CD4-positive, alpha-beta T cell treated with Interleukin-1 beta for 1 hour (primary cell): Measurements from ENCODE around the gene SH3RF3.

Experiments
- DNase-seq, 2 donors: peaks; one replicate each; pipeline ENCODE4 v3.0.0-alpha.2; 2020 to 2022

The SH3RF3 gene

GRCh38 chr2:109466674-109467575 lies 337.9 kb downstream of the SH3RF3 start:
- DNase-seq = no peak

GRCh38 chr2:109467701-109468100 lies 338.7 kb downstream of the SH3RF3 start:
- DNase-seq = no peak

DNA sequence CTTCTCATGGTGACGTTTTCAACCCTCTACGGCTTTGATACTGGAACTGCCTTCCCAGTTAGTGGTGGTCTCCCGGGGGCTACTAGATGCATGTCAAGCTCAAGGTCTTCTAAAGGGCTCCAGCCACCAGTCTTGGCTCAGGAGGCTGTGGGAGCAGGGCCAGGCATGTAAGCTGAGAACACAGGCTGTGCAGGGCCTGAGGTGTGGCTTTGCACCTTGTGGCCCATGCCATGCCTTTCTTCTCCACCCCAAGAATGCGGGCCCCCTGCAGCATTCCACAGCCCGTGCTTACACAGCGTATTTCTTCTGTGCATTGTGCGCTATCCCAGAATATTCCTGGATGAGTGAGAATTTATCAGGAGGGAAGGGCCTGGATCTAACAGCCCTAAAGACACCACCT lies 339.9 kb downstream of the SH3RF3 start:
- no peak for DNase-seq

DNA sequence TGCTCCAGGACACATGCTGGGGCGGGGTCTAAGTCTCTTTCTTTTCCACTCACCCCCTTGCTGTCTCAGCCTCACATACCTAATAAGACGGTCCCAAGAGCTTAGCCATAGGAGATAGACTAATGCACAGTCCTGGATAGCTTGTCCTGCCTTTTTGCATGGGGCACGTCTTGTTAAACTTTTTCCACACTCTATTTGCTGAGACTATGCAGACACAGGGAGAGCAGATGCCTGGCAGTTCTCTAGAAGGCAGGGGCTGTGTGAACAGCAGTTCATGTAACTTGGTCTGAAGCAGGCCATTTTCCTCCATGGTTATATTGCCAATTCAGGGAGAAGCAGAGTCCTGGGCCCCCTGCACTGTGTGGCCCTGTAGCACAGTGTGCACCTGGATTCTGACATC lies 342.7 kb downstream of the SH3RF3 start:
- DNase-seq = no peak

- DNase-seq = no peak
Measured at GRCh38 chr2:109472331-109472959, 343.4 kb downstream of the SH3RF3 start.

DNA sequence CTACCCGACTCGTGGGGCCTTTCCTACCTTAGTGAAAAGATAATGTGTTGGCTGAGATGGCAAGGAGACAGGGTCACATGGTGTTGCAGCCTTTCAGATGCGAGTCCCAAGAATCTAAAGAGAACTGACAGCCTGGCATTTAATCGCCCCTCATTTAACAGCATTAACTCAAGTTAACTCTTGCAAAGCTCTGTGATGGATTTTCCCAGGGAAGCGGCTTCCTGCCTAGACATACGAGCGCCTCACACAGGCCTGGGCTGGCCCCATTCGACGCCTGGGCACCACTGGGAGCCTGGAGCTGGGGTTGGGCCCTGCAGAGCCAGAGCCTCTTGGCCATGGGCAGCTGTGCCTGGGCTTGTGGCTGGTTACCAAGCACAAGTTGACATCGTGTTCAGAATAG lies 344.0 kb downstream of the SH3RF3 start:
- no peak for DNase-seq

GRCh38 chr2:109473616-109474318 lies 344.8 kb downstream of the SH3RF3 start:
- DNase-seq = no peak

- DNase-seq = no peak
Measured at GRCh38 chr2:109474319-109474825, 345.4 kb downstream of the SH3RF3 start.

- DNase-seq = no peak
Measured at GRCh38 chr2:109475531-109476210, 346.7 kb downstream of the SH3RF3 start.

GRCh38 chr2:109476641-109477441 lies 347.8 kb downstream of the SH3RF3 start:
- no peak for DNase-seq

- DNase-seq = no peak
Measured at GRCh38 chr2:109478906-109479493, 350.0 kb downstream of the SH3RF3 start.

- no peak for DNase-seq
Measured at GRCh38 chr2:109479804-109480203, 350.8 kb downstream of the SH3RF3 start.

DNA sequence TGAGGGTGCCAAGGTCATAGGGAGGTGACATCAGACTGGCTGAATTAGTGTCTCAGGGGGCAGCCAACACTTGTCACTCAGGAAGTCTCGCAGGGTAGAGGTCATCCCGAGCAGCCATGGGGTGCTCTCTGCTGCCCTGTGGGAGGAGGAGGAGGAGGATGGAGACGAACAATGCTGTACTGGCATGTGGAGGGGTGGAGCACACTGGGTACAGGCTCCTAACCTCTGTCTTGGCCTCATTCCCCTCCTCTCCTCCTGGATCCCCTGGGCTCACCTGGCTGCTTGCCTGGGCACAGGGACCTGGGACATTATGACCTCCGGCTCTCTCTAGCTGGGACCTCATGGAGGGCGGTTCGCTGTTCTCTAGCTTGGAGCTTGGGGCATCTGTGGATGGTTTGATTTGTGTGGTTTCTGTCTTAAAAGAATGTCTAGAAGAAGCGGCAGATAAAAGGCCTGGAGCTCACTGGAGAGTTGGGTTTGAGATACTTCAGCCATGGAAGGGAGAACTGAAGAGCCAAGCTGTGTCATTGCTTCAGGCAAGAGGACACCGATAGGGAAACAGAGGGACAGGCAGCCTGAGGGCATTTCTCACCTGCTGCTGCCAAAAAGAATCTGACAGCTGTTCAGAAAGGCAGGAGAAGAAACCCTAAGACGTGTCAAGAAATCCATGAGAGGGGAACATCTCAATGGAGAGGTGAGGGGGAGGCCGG lies 351.6 kb downstream of the SH3RF3 start:
- no peak for DNase-seq

DNA sequence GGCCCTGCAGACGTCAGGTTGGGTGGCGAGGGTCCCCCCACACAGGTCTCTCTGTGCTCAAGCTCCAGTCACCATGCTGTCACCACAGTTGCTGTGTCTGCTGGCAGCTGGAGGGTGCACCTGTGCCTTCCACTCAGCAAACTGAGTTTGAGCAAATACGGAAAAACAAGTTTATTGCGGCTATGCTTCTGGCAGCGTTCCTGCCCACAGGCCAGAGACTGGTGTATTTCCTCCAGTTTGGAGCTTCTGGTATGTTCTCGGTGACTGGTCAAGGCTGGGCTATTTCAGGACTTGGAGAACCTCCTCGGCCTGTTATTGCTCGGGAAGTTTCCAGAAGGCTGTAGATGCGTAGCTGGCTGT lies 352.2 kb downstream of the SH3RF3 start:
- no peak for DNase-seq

DNA sequence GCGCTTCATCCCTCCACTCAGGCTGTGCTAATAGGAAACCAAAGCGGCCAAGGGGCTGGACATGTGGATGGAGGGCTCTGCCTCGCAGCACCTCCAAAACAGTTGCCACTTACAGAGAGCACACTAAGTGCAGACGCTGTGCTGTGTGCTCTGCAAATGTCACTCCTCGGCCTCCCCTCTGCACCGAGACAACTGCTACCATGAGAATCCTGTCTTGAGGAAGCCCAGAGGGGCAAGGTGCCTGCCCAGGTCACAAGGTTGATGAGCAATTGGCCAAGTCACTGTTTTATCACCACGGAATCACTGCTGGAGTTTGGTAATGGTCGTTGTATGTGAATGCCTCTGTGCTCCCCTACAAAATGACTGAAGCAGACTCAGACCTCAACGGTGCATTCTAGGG lies 352.6 kb downstream of the SH3RF3 start:
- no peak for DNase-seq

- no peak for DNase-seq
Measured at GRCh38 chr2:109482361-109482861, 353.4 kb downstream of the SH3RF3 start.

- no peak for DNase-seq
Measured at GRCh38 chr2:109486711-109487535, 357.9 kb downstream of the SH3RF3 start.

DNA sequence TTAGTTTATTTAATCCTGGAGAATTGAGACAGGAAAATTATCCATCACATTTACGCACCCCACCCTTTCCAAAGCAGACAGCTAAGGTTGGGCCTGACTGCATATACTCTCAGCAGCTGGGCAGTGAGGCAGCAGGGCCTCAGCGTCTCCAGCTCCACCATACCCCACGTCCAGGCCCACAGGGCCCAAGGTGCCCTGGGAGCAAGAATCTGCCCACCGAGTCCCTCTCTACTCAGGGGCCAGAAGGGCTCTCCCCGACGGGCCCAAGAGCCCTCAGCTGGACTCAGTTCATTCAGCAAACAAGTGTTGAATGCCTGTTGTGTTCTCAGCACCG lies 358.5 kb downstream of the SH3RF3 start:
- DNase-seq = no peak

- no peak for DNase-seq
Measured at GRCh38 chr2:109487871-109488655, 359.1 kb downstream of the SH3RF3 start.
